GM19372 (cell line): Measurements from ENCODE around the gene CRMP1.

ENCODE experiments used
- ATAC-seq: cut with Tn5 transposase; IDR thresholded peaks from one replicate; pipeline ENCODE4 v1.9.1; 2021; ENCODE audit warnings: mild to moderate bottlenecking, low read depth, moderate library complexity; ENCODE audit not compliant: unreplicated experiment

CRMP1 gene

GRCh38 chr4:5890063-5890727 is 2.7 kb downstream of the CRMP1 start:
- no peak for ATAC-seq

DNA sequence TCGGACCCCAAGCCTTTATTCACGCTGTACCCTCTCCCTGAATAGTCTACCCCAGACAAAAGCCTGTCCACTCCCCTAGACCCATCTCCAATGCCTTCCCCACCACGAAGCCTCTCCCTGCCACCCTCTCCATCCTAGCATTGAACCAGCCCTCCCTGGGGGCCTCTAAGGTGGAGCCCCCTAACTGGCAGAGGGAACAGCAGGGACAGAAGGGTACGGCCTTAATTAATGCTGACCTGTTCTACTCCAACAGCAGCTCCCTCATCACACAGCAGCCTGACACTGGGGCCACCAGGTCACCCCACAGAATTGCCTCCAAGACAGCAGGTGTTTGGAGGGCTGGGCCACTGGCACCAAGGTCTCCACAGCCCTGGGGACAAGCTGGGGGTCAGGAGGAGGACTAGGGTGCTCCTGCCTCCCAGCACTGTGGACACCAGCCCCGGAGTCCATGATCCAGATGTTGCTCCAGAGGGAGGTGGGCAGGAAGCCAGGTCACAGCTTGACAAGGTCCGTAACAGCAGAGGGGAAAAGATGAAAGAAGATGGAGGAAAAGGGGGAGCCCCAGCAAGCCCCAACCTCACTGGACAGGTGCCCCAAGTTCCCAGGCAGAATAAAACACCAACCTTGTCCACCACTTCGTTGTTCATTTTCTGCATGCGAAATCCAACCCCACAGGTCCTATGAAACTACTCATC is 3.7 kb downstream of the CRMP1 start:
- no peak for ATAC-seq

DNA sequence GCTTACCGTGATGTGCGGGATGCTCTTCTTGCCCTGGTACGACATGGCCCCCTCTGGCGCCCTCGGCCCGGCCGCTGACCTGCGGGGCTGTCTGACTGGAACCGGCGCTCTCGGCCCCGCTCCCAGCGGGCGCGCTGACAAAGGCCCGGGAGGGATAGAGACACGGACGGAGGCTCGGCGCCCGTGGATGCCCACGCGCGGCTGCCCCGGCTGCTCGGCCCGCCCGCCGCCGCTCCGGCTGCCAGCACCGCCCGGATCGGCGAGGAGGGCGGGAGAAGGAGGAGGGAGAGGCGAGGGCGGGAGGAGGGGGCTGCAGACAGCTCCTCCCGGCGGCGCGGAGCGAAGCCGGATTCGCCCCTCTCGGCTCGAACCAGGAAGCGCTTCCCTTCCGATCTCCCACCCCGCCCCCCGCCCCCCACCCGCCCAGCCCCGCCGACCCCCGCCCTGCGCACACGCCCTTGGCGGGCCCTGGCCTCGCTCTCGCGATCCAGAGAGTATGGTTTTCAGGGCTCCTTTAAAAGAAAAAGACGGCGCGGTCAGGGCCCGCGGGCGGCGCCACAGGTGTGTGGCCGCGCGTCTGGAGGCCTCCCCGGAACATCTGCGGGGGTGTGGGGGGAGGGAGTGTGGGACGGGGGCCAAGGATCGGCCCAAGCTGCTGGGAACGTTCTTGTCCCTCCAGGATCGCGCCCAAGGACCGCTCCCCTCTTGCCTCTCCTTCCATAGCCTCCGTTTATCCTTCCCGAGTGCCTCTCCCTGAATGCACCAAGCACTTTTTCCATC is 4.5 kb downstream of the CRMP1 start:
- ATAC-seq, result no peak

- no peak for ATAC-seq
These were observed 5.3 kb downstream of the CRMP1 start for GRCh38 chr4:5887361-5888221.

DNA sequence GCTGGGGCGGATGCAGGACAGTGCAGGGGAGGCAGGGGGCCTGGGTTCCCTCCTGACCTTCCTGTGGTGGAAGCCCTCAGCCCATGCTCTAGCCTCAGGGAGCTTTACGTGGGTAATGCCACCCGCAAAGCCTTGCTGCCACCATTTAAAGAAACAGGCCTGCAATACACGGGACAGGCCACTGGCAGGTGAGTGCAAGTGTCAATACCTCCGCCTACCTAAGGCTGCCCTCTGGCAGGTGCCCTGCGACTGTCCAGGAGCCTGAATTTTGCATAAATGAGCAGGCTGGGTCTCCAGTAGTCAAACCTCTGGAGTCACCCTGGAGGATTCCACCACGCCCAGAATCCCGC is 5.9 kb downstream of the CRMP1 start:
- ATAC-seq, result no peak

DNA sequence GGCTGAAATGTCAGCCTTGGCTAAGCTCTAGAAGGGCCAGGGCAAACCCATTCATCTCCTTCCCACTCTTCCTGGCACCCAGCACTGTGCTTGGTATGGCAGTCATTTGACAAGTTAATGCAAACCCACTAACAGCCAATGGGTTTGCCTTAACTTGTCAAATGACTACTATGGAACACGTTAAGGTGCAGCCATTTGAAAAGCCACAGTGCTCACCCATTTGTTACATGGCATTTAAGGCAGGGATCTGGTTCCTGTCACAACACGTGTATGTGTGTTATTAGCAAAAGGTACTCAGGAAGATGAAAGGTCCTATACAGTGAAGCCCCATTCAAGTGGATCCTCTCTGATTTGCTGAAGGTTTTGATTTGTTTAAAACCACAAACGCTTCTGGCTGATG is 7.2 kb downstream of the CRMP1 start:
- no peak for ATAC-seq

DNA sequence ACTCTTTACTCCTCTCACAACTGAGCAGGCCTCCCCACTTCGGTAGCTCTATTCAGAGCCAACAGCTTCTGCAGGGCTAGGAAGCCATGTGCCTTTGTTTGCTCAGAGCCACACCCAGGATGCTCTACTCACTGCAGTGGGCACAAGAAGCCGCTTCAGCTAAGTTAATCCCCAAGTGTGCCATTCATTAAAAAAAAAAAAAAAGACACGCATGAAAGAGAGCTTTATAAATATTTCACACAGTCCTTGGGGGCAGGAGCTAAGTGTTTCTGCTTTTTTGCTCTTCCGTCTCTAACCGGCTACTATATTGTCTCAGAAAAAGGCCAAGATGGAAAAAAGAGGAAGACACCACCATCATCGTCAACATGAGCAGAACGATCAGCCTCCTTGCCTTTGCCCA is 8.1 kb downstream of the CRMP1 start:
- no peak for ATAC-seq

DNA sequence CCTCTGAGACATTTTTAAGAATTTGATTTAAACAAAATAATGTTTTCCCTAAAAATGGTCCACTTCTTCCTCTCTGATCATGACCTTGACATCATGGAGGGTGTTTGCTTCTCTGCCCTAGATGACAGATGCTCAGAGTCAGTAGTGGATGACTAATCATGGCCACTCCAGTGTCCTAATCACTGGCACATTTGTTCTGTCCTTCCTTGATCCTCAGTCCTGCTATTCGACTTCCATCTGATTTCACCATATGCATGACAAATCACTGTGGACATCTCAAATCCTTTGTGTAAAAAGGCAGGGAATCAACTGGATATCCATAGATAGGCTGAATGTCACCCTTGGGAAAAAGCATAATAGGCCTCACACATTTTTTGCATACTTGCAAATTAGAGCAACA is 9.0 kb downstream of the CRMP1 start:
- ATAC-seq, result no peak

DNA sequence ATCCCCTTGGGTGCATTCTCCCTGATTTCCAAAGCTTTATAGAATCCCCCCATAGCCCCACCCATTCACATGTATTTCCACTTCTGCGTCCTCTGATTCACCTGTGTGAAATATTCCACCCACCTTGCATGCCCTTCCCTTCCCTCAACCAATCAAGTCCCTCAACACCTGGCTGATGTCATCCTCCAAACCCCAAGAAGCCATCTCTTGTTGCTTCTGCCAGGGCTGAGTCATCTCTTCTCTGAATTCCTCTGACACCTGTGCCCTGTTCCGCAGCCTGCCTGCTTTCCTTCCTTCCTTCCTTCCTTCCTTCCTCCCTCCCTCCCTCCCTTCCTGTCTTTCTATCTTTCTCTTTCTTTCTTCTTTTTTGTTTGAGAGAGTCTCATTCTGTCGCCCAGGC is 9.9 kb downstream of the CRMP1 start:
- ATAC-seq, result no peak

- no peak for ATAC-seq
These were observed 11.5 kb downstream of the CRMP1 start for GRCh38 chr4:5881340-5881739.

DNA sequence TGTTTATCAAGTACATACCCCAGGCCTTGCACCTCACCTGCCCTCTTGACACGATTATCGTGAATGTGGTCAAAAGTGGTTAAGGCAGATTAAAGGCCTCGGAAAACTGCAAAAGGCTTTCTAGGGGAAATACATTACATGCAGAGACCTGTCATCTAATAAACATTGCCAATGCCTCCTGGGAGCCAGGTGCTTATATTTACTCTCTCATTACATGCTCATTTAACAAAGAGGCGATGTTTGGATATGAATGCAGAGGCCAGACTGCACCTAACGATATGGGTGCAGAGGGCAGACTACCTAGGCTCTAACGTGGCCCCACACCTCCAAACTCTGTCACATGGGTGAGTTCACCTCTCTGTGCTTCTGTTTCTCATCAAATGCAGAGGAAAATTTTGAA is 14.5 kb downstream of the CRMP1 start:
- ATAC-seq, result no peak

DNA sequence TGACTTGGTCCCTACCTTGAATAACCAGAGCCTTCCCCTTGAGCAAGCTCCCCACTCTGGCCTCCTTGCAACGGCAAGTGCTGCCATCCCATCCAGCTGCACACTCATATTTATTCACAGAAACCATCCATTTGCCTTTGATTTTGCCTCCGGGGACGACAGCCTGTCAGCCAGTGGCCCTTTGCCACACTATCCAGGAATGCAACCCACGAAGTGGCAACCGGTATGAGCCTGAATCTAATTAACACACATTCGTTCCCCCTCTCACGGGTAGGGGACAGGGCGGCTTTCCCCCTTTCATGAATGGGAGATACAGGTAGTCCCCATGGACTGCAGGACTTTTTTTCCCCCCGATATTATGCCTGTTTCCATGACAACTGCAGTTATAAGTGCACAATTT is 15.5 kb downstream of the CRMP1 start:
- ATAC-seq, result no peak

- no peak for ATAC-seq
These were observed 18.0 kb downstream of the CRMP1 start for GRCh38 chr4:5874811-5875449.

GRCh38 chr4:5870701-5871100 is 22.2 kb downstream of the CRMP1 start:
- ATAC-seq, result no peak

GRCh38 chr4:5869966-5870619 is 22.8 kb downstream of the CRMP1 start:
- no peak for ATAC-seq

DNA sequence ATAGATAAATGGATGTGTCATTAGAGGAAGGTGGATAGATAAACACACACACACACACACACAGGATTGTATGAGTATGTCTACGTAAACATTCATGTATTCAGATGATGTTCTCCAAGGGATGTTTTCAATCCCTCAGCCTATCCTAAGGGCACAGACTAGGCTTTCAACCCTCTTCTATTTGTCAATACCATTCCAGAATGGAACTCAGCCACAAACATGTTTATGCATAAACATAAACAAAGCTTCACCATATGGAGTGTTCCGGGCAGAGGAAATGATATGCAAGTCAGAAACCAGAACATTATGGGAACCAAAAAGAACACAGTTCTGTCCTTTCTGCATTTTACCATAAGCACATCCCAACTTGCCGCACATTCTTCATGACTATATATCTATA is 25.0 kb downstream of the CRMP1 start:
- no peak for ATAC-seq

- ATAC-seq, result no peak
These were observed 25.8 kb downstream of the CRMP1 start for GRCh38 chr4:5866841-5867813.

- ATAC-seq, result no peak
These were observed 26.8 kb downstream of the CRMP1 start for GRCh38 chr4:5865896-5866599.
